UCSD-AML1 (cell line): ENCODE data around the gene PRCC.

Source experiments
- DNase-seq: peaks from one replicate; lab custom pipeline; 2025; ENCODE audit not compliant: unreplicated experiment; lab: John Stamatoyannopoulos, UW

The PRCC gene

DNA sequence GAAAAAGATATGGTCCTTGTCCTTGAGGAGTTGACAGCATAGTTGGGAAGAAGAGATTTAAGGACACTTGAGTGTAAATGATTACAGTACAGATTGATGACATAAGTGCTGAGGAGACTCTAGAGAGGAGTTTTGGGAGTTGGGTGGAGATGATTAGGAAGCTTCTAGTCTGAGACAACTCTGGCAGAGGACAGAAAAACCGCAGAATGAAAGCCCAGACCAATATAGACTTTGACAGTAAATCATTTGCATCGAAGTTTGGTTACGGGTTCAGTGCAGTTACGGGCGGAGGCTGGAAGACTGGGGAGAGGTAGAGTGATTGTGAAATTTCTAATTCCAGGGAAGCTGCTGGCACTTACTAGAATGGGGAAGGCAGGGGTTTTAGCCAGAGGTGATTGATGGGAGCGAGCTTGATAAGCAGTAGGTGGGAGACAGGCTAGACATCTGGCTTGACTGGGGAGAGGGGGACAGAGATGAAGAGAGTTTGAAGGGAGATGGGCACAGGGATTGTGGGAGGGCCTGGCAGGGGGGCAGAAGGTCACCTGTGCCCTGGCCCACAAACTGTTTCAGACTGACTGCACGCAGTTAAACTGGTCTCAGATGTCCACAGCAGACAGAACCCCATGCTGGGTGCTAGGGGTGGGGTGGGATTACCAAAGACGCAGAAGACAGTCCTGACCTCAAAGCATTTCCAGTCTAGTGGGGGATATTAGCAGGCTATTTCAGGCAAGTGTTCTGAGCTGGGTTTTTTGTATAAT lies 29.2 kb downstream of the PRCC start:
- no peak for DNase-seq

GRCh38 chr1:156797212-156797871 lies 30.0 kb downstream of the PRCC start:
- DNase-seq: no peak

DNA sequence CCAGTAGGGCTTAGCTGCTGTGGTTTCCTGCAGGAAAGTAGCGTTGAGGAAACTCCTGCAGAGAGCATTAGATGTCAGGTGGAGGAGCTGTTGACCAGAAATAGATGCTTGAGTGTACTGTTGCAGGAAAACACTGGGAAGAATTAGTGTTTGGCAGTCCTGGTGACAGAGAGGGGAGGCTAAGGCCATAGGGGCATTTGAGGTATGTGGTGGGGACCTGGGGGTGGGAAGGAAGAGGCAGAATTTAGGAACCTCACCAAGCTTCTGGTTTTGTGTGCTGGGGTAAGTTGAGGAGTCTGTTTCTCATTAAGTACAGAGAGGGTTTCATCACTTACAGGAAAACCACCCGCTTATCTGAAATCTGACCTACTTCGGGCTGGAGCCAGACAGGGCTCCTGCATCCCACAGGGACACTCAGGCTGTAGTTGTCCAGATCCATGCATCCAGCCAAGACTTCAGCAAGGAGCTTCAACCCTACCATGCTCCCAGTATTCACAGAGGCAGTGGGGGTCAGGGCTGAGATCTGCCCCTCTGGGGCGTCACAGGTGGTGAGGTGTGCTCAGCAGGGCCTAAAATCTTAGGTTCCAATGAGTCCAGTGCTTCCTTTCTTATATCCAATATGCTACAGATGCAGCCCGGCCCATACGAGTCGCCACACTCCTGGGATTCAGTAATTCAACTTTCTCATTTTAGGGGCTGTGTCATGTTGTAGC lies 34.2 kb downstream of the PRCC start:
- peak; percentile 46 for DNase-seq

DNA sequence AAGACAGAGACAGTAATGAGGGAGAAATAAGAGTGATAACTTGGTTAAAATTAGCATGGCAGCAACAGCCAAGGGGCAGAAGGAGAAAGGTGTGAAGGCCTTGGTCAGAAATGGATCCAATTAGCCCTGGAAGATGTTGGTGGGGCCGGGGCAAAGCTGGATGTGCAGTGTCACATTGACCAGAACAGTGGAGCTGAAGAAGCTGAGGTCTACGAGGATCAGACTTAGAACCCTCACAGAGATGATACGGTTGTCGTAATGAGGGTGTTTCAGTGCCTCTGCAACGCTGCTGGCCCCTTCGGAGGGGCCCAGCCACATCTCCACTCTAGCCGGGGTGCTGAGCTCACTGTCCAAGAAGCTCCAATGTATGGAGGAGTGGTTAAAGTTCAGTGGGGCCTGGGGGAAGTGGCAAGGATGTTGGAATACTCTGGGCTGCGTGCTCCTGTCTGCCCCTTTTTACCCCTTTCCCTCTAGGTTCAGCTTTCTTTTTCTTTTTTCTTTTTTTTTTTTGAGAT lies 35.1 kb downstream of the PRCC start:
- DNase-seq: no peak

DNA sequence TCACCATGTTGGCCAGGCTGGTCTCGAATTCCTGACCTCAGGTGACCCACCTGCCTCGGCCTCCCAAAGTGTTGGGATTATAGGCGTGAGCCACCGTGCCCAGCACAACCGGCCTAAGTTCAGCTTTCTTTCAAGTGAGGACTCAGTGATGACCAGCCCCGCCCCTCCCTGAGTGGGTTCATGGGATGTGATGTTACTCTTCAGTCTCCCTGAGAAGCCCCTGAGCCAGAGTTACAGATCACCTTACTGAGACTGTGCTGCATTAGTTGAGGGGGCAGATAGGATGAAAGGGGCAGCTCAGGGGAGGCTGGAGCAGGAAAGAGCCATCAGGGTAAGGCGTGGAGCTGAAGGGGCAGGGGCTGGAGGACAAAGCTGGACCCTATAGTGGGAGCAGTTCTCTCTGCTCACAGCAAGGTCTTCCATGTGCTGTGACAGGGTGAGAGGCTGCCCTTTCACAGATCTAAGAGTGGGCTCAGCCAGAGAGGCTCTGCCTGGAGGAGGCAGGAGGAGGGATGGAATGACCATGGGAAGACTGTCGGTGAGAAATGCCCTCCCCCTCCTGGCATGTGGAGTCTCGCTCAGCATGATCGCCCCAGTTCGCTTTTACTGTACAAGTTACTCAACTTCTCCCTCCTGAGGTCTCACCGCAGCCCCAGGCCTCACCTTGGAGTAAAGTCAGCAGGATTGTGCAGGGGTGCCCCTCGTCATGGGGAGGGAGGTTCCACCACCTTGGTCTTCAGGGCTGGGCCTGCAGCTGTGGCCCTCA lies 35.9 kb downstream of the PRCC start:
- DNase-seq: no peak

DNA sequence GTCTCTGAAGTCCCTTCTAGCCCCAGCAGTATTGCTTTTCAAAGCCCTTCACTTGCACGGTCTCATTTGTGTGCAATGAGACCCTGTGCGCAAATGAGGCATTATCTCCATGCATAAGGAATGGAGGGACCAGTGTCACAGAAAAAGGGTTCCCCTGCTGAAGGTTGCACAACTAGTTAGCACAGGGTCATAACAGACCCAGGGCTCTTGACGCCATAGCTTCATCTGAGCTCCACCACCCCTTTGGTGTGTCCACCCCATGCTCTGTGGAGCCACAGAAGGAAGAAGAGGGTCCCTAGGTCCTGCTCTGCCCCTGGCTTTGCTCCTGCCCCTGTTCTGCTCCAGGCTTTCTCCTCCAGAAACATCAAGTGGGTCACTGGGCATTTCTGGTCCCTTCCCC lies 36.7 kb downstream of the PRCC start:
- no peak for DNase-seq

- DNase-seq: peak; percentile 54
Measured at GRCh38 chr1:156804572-156805243, 37.4 kb downstream of the PRCC start.

GRCh38 chr1:156805766-156806511 lies 38.6 kb downstream of the PRCC start:
- DNase-seq: no peak

- no peak for DNase-seq
Measured at GRCh38 chr1:156806512-156807440, 39.4 kb downstream of the PRCC start.

DNA sequence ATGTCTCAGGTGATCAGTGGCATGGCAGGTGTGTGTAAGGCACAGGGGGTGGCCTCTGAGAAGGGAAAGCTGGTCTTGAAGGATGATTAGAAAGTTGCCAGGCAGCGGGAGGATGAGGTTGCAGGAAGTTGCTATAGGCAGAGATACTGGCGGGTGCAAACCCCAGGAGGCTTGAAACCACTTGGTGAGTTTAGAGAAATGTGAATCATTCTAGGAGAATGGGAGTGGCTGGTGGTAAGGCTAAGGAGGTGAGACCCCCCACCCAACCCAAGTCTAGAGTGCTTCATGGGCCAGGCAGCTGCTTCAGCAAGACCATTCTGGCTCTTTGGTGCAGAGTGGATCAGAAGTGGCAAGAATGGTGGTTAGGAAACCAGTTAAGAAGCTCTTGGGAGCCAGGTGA lies 40.3 kb downstream of the PRCC start:
- DNase-seq: no peak

- DNase-seq: no peak
Measured at GRCh38 chr1:156808186-156809030, 41.1 kb downstream of the PRCC start.

GRCh38 chr1:156809281-156809680 lies 41.9 kb downstream of the PRCC start:
- no peak for DNase-seq

DNA sequence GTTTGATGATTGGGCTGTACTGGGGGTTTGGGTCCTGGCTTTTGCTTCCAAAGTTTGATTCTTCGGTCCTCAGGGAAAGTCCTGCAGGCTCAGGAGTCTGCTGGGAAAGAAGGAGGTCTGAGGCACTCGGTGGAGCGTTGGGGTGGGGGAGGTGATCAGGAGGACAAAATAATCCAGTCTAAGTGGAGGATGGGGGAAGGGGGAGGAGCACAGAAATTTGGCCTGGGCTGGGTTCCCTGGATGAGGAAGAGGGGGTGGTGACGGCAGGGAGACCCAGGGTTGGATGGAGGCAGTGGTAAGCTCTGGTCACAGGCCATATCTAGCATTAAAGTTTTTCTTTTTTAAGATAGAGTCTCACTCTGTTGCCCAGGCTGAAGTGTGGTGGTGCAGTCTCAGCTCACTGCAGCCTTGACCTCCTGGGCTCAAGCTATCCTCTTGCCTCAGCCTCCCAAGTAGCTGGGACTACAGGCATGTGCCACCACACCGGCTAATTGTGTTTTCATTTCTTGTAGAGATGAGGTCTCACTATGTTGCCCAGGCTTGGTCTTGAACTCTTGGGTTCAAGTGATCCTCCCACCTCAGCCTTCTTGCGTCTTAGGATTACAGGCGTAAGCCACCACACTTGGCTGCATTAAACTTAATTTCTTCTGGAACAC lies 42.5 kb downstream of the PRCC start:
- DNase-seq: no peak

- DNase-seq: no peak
Measured at GRCh38 chr1:156811168-156811567, 43.8 kb downstream of the PRCC start.

DNA sequence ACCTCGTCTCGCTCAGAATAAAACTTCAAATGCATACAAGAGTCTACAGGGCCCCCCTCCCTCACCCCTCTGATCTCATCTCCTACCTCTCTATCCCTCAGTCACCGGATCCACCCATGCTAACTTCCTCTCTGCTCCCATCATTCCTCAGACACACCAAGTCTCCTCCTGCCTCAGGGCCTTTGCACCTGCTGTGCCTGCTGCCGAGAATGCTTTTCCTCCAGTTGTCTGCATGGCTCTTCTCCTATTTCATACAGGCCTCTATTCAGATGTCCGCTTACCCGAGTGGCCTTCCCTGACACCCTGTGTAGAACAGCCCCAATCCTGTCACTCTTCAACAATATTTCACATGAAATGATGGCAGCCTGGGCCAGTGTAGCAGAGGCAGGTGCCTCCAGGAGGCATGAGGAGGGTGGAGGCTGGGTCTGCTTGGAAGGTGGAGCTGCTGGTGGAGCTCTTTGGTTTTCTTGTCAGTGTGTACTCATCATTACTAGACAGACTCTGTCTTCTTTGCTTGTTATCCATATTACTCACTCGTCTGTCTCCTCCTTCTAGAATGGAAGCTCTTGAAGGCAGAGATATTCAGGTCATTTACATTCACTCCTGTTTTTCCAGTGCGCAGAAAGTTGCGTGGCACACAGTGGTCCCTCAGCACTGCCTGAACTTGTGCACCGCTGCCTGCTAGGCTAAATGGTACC lies 45.1 kb downstream of the PRCC start:
- no peak for DNase-seq

DNA sequence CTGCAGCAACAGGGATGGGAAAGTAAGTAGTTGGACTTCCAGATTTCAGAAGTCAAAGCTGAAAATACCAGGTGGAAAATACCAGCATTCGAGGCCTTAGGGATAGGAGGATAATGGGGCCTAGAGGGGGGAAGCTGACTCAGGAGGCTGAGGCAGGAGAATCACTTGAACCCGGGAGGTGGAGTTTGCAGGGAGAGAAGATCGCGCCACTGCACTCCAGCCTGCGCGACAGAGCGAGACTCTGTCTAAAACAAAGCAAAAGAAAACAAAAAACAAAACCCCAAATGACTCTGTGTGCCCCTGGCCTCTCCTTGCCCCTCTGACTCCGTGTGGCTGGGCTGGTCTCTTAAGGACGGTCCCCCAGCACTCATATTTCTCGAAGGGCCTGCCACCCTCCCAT lies 46.0 kb downstream of the PRCC start:
- DNase-seq: no peak
